Measurements from ENCODE around the gene MEIS3.

DNA sequence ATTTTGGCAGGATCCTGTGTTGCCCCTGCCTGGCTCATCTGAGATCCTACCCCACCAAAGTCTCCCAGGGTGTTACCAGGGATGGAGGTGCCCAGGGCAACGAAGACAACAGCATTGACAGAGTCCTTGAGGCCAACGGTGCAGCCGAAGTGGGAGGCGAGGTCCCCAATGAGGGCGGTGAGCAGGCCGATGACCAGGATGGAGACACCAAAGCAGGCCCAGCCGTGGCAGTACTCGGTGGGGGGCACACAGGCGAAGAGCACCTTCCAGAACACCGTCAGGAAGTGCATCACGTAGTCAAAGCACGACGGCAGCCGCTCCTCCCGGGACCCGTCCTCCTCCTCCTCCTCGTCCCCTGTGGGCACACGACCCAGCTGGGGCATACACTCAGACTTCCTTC, 12.8 kb upstream of the MEIS3 start:
- TF ChIP-seq LCOR (CRISPR knock-in tag; IDR thresholded peaks at IDR 0.05) (no peak), TOE1 (IDR thresholded peaks at IDR 0.05; ENCODE audit: borderline replicate concordance) (no peak), TOE1 (CRISPR knock-in tag; IDR thresholded peaks at IDR 0.05; ENCODE audit: borderline replicate concordance, low read depth) (no peak)
- TF ChIP-seq, protein P1, sequence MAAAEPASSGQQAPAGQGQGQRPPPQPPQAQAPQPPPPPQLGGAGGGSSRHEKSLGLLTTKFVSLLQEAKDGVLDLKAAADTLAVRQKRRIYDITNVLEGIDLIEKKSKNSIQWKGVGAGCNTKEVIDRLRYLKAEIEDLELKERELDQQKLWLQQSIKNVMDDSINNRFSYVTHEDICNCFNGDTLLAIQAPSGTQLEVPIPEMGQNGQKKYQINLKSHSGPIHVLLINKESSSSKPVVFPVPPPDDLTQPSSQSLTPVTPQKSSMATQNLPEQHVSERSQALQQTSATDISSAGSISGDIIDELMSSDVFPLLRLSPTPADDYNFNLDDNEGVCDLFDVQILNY (CRISPR knock-in tag; IDR thresholded peaks at IDR 0.05), result no peak
